K562 (cell line): ENCODE measurements around the gene ARHGEF12. TPM values are rescaled to one million over a fixed set of nuclear protein-coding genes. Genes with fewer than 3 reads are reported as not detected.

ENCODE experiments used
- ATAC-seq: fragments of 200-7000 bp; cut with Tn5 transposase; 3 replicates; pipeline ENCODE4 v1.9.1; 2020; ENCODE audit warnings: moderate library complexity
- BruUV-seq: library from RNA; stranded (reverse); fragments of 400-500 nt; replicated peaks from 2 replicates; lab custom pipeline; 2021; lab: Mats Ljungman, UMichigan
- CTCF ChIA-PET: fragments of 300-600 bp; formaldehyde crosslinking; extraction: SDS; loops from one replicate; lab custom pipeline; 2021; ENCODE audit warnings: low intra/inter-chr PET ratio; lab: Yijun Ruan, JAX
- POLR2A ChIA-PET: fragments of 300-600, 350-650 bp; sonication (Branson Sonifier 250); formaldehyde crosslinking; extraction: SDS; loops from one replicate; lab custom pipeline; 2021; ENCODE audit warnings: antibody characterized with exemption, inconsistent platforms; lab: Yijun Ruan, JAX
- DNase-seq, 4 experiments: peaks; one replicate each; pipeline versions ENCODE4 v3.0.0 to v3.0.0-alpha.2; 2011 to 2018; ENCODE audit warnings: low spot score in 3 of 4, mixed read lengths in 3 of 4; ENCODE audit errors: extremely low read depth in 1 of 4
- FAIRE-seq: peaks from 2 replicates; lab custom pipeline; 2011; peaks lifted over from hg19 to GRCh38; lab: Jason Lieb, UNC
- H2AFZ ChIP-seq: 2 replicates; pipeline ENCODE4 v1.6.0; 2011; ENCODE audit warnings: low read depth, low read length, control low read depth, inconsistent platforms
- H3K27ac ChIP-seq: fragments of 200-600 bp; 3 replicates; pipeline ENCODE4 v1.8.0; 2011; ENCODE audit warnings: low read depth, mild to moderate bottlenecking, control low read depth, inconsistent platforms, low read length, moderate library complexity, mixed read lengths; ENCODE audit errors: extremely low read depth
- H3K27me3 ChIP-seq, 2 experiments: fragments of 300-600 bp in 1 of 2; 2 replicates in 1 of 2; 3 replicates in 1 of 2; pipeline versions ENCODE4 v1.6.0 to v1.8.0; 2011; ENCODE audit warnings: inconsistent platforms in 2 of 2, low read length in 2 of 2, mild to moderate bottlenecking in 1 of 2, mixed read lengths in 1 of 2, moderate library complexity in 1 of 2; ENCODE audit not compliant: control insufficient read depth in 2 of 2, insufficient read depth in 2 of 2
- H3K36me3 ChIP-seq: fragments of 300-600 bp; 3 replicates; pipeline ENCODE4 v1.8.0; 2011; ENCODE audit warnings: mild to moderate bottlenecking, low read length, inconsistent platforms; ENCODE audit not compliant: control insufficient read depth, insufficient read depth
- H3K4me1 ChIP-seq, 2 experiments: fragments of 200-600 bp in 1 of 2; replicated peaks in 1 of 2; 2 replicates in 1 of 2; 3 replicates in 1 of 2; pipeline versions ENCODE4 v1.5.1 to v1.8.0; 2011; ENCODE audit warnings: inconsistent platforms in 2 of 2, low read length in 2 of 2, mild to moderate bottlenecking in 1 of 2, mixed read lengths in 1 of 2, moderate library complexity in 1 of 2; ENCODE audit not compliant: control insufficient read depth in 2 of 2, insufficient read depth in 2 of 2
- H3K4me2 ChIP-seq: 2 replicates; pipeline ENCODE4 v1.6.1; 2011; ENCODE audit warnings: low read length, control low read depth, inconsistent platforms, mixed read lengths; ENCODE audit not compliant: insufficient read depth
- H3K4me3 ChIP-seq: fragments of 200-600 bp; sonication (generic), shearing (Covaris generic); 2 replicates; pipeline ENCODE4 v1.5.1; 2016; ENCODE audit warnings: control low read depth, inconsistent platforms
- H3K79me2 ChIP-seq: fragments of 200-600 bp; 3 replicates; pipeline ENCODE4 v1.8.0; 2011; ENCODE audit warnings: low read length, inconsistent platforms; ENCODE audit not compliant: control insufficient read depth, insufficient read depth
- H3K9ac ChIP-seq, 2 experiments: 2 replicates each; pipeline versions ENCODE4 v1.6.0 to v1.6.1; 2011; ENCODE audit warnings: low read depth in 2 of 2, low read length in 2 of 2, control low read depth in 1 of 2, inconsistent platforms in 1 of 2, mild to moderate bottlenecking in 1 of 2, mixed read lengths in 1 of 2; ENCODE audit not compliant: insufficient read depth in 1 of 2
- H3K9me1 ChIP-seq: one replicate; pipeline ENCODE4 v1.6.0; 2011; ENCODE audit warnings: inconsistent platforms, mild to moderate bottlenecking, low read length, moderate library complexity; ENCODE audit not compliant: control insufficient read depth, insufficient read depth
- H3K9me3 ChIP-seq: replicated peaks from 2 replicates; pipeline ENCODE4 v1.5.1; 2011; ENCODE audit warnings: low read depth, low read length, inconsistent platforms; ENCODE audit not compliant: control insufficient read depth, insufficient read depth
- H4K20me1 ChIP-seq: replicated peaks from 2 replicates; pipeline ENCODE4 v1.6.1; 2011; ENCODE audit warnings: low read length, inconsistent platforms, mixed read lengths; ENCODE audit not compliant: control insufficient read depth, insufficient read depth
- ETS2 ChIP-seq: IDR thresholded peaks from 2 replicates; pipeline ENCODE4 v1.6.1; 2016; ENCODE audit warnings: borderline replicate concordance, missing genetic modification characterization, mild to moderate bottlenecking, moderate library complexity, missing compliant biosample characterization; ENCODE audit not compliant: poor library complexity, severe bottlenecking
- FOSL1 ChIP-seq: fragments of 200-800 bp; sonication (Bioruptor generic); conservative IDR thresholded peaks from 2 replicates; pipeline ENCODE4 v1.6.1; 2016; ENCODE audit warnings: missing genetic modification characterization, missing compliant biosample characterization
- HCFC1 ChIP-seq: IDR thresholded peaks from 2 replicates; pipeline ENCODE4 v1.6.1; 2012; ENCODE audit warnings: low read depth, low read length, improper control_type of control experiment
- JUND ChIP-seq, 2 experiments: IDR thresholded peaks; 2 replicates in 1 of 2; 3 replicates in 1 of 2; pipeline ENCODE4 v1.6.1; 2011; ENCODE audit warnings: borderline replicate concordance in 2 of 2, low read depth in 2 of 2, low read length in 2 of 2, improper control_type of control experiment in 1 of 2, missing biosample characterization in 1 of 2, missing genetic modification characterization in 1 of 2, missing genetic modification reagents in 1 of 2
- NCOA6 ChIP-seq: fragments of 450-650 bp; IDR thresholded peaks from 2 replicates; pipeline ENCODE4 v1.6.1; 2017; ENCODE audit warnings: mild to moderate bottlenecking
- NRF1 ChIP-seq, 2 experiments: fragments of 450-650 bp; IDR thresholded peaks in 1 of 2; conservative IDR thresholded peaks in 1 of 2; 2 replicates each; pipeline ENCODE4 v1.6.1; 2014; ENCODE audit warnings: mild to moderate bottlenecking in 2 of 2
- PHB ChIP-seq: fragments of 250-450 bp; sonication (Bioruptor Pico); IDR thresholded peaks from 2 replicates; pipeline ENCODE4 v1.5.0; 2021
- ZNF79 ChIP-seq: fragments of 250-450 bp; sonication (Bioruptor Pico); IDR thresholded peaks from 2 replicates; pipeline ENCODE4 v1.4.0; 2020; ENCODE audit warnings: low read depth, mild to moderate bottlenecking, moderate library complexity
- ZNF830 ChIP-seq: fragments of 250-450 bp; sonication (Bioruptor Pico); IDR thresholded peaks from 2 replicates; pipeline ENCODE4 v1.5.0; 2021; ENCODE audit warnings: mild to moderate bottlenecking
- WGBS: fragments of 100-300 bp; shearing (Covaris generic); methylation state at CpG from one replicate; pipeline ENCODE4 v1.1.6; 2016; ENCODE audit warnings: low coverage, mixed read lengths; ENCODE audit not compliant: insufficient coverage; ENCODE audit errors: missing lambda C conversion rate; 5-methylcytosine and 5-hydroxymethylcytosine counted together
- in situ Hi-C: fragments of 300-500 bp; cut with MboI; formaldehyde crosslinking; loops from 4 replicates; pipeline ENCODE4 v1.15.0; 2018; ENCODE audit warnings: inconsistent platforms, mixed read lengths
- intact Hi-C: fragments of 100-400 bp; cut with micrococcal nuclease; formaldehyde crosslinking; loops from 2 replicates; pipeline ENCODE4 v1.14.2; 2022
- polyA plus RNA-seq, 8 experiments: library from polyadenylated mRNA; depleted of rRNA in 4 of 8; stranded (reverse) in 5 of 8; unstranded in 3 of 8; fragments of >200 nt; fragmentation: Nextera tagmentation in 2 of 8; fragmentation: Illumina TruSeq in 1 of 8; extraction: Ambion mirVana in 2 of 8; extraction: Trizol in 1 of 8; gene quantifications; 2 replicates each; pipeline versions ENCODE4 v1.2.1 to v1.2.3, GENCODE V29; 2011 to 2014; ENCODE audit warnings: inconsistent platforms in 1 of 8, missing spikeins in 1 of 8
- total RNA-seq, 7 experiments: library from RNA; depleted of rRNA in 6 of 7; stranded (reverse); fragments of >200 nt in 6 of 7; fragmentation: Illumina TruSeq in 2 of 7; extraction: Trizol in 2 of 7; gene quantifications; 2 replicates each; pipeline versions ENCODE4 v1.2.1 to v1.2.3, GENCODE V29; 2011 to 2021; ENCODE audit warnings: low replicate concordance in 1 of 7
- TF ChIP-seq, protein P1 (sequence below): fragments of 250-450 bp; sonication (Bioruptor Pico); IDR thresholded peaks from 2 replicates; pipeline ENCODE4 v1.8.0; 2022; ENCODE audit warnings: moderate library complexity, mild to moderate bottlenecking, inconsistent platforms
- TF ChIP-seq, protein P2 (sequence below): IDR thresholded peaks from 3 replicates; pipeline ENCODE4 v1.6.1; 2011; ENCODE audit warnings: borderline replicate concordance, mild to moderate bottlenecking; ENCODE audit not compliant: insufficient read length, insufficient read depth
- TF ChIP-seq, protein P3 (sequence below): fragments of 250-450 bp; sonication (Bioruptor Pico); IDR thresholded peaks from 2 replicates; pipeline ENCODE4 v1.5.1; 2021; ENCODE audit warnings: mild to moderate bottlenecking

Gene ARHGEF12
- total and polyA plus RNA-seq, 9 of the 15 experiments (the other 6 are each of a cell fraction or from before 2014, with no cell fraction given), result 3.5 to 51.7 (median 29.5) TPM

DNA sequence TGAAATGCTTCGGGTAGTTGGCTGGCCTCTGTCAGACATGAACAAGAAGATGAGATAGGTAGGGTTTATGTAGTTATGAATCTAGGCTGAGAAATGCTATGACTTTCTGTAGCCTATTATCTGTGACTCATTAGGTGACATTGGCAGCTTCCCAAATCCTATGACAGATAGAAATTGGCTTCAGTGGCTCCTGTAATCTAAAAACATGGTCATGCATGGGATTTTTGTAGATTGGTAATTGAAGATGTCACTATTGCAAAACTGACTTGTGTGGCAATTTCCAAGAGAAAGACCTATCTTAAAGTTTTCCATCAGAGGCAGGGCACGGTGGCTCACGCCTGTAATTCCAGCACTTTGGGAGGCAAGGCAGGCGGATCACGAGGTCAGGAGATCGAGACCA is 145.9 kb downstream of the ARHGEF12 start (continued):
- TF ChIP-seq HCFC1 (no peak), ZNF79 (CRISPR knock-in tag) (no peak), FOSL1 (tag) (peak; percentile 84)

DNA sequence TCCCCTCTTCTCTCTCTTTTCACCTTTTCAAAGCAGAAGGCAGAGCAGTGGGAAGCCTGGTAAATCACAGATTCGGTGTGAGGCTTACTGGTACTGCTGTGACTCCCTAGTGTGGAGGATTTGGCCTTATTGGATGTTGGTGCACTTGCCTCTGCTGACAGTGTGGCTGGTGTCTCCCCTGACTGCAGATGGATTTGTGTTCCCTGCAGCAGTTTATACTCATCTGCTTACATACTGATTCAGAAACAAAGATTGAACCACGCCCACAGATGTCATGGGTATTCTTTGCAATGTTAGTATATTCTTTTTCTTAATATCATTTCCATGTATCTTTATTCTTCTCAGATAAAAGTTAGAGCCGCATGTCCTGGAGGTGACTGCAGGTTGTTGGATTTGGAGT is 148.5 kb downstream of the ARHGEF12 start:
- in situ Hi-C loops (no loop called here), intact Hi-C loops (no loop called here)
- DNase-seq, result no peak
- no TSS peak for BruUV-seq
- H3K4me2 ChIP-seq, result no peak overlapping the region
- H3K9me3 ChIP-seq, result no peaks in the 10 kb centered on the region
- no peak for FAIRE-seq
- no peak overlapping the region for H3K9ac ChIP-seq
- no peaks in the 10 kb centered on the region for H3K4me1 ChIP-seq
- H3K36me3 ChIP-seq, result peaks cover 52% of the 10 kb centered on the region
- H3K4me3 ChIP-seq, result no peak overlapping the region
- POLR2A ChIA-PET, result interaction anchor here (0.7 kb wide), 1 partner anchor 12 kb away, joined by 3 read pairs; no protein-coding TSS in a partner anchor
- no peak overlapping the region for H2AFZ ChIP-seq
- H4K20me1 ChIP-seq, result no peaks in the 10 kb centered on the region
- no peaks in the 10 kb centered on the region for H3K27me3 ChIP-seq
- no peak overlapping the region for H3K27ac ChIP-seq
- 100% methylated on average over 3 of the region's 3 CpGs for WGBS
- CTCF ChIA-PET, result no interaction called here
- no peaks in the 10 kb centered on the region for H3K9me1 ChIP-seq
- no peaks in the 10 kb centered on the region for H3K79me2 ChIP-seq
- TF ChIP-seq JUND (IDR thresholded peaks at IDR 0.05; ENCODE audit: borderline replicate concordance, low read depth, low read length) (no peak), JUND (tag; IDR thresholded peaks at IDR 0.05; ENCODE audit: borderline replicate concordance, low read depth, low read length) (no peak), ZNF830 (CRISPR knock-in tag) (no peak), NCOA6 (no peak), NRF1 (conservative IDR thresholded peaks at IDR 0.05 in 1 of 2, IDR thresholded peaks at IDR 0.05 in 1 of 2) (no peak), PHB (CRISPR knock-in tag) (no peak), ETS2 (tag) (no peak)
- TF ChIP-seq, protein P1, sequence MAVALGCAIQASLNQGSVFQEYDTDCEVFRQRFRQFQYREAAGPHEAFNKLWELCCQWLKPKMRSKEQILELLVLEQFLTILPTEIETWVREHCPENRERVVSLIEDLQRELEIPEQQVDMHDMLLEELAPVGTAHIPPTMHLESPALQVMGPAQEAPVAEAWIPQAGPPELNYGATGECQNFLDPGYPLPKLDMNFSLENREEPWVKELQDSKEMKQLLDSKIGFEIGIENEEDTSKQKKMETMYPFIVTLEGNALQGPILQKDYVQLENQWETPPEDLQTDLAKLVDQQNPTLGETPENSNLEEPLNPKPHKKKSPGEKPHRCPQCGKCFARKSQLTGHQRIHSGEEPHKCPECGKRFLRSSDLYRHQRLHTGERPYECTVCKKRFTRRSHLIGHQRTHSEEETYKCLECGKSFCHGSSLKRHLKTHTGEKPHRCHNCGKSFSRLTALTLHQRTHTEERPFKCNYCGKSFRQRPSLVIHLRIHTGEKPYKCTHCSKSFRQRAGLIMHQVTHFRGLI (CRISPR knock-in tag), result no peak
- TF ChIP-seq, protein P2, sequence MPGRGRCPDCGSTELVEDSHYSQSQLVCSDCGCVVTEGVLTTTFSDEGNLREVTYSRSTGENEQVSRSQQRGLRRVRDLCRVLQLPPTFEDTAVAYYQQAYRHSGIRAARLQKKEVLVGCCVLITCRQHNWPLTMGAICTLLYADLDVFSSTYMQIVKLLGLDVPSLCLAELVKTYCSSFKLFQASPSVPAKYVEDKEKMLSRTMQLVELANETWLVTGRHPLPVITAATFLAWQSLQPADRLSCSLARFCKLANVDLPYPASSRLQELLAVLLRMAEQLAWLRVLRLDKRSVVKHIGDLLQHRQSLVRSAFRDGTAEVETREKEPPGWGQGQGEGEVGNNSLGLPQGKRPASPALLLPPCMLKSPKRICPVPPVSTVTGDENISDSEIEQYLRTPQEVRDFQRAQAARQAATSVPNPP, result no peak
- TF ChIP-seq, protein P3, sequence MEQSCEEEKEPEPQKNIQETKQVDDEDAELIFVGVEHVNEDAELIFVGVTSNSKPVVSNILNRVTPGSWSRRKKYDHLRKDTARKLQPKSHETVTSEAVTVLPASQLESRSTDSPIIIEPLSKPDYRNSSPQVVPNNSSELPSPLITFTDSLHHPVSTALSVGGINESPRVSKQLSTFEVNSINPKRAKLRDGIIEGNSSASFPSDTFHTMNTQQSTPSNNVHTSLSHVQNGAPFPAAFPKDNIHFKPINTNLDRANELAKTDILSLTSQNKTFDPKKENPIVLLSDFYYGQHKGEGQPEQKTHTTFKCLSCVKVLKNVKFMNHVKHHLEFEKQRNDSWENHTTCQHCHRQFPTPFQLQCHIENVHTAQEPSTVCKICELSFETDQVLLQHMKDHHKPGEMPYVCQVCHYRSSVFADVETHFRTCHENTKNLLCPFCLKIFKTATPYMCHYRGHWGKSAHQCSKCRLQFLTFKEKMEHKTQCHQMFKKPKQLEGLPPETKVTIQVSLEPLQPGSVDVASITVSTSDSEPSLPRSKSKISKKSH (CRISPR knock-in tag), result no peak
- TF ChIP-seq, all 486 proteins: peak for 0
- ATAC-seq, result no peak
